GM15510 (cell line): ENCODE data around the gene SMYD3.

ENCODE experiments used
- POLR2A ChIP-seq: IDR thresholded peaks from 3 replicates; pipeline ENCODE4 v1.6.1; 2011; ENCODE audit warnings: borderline replicate concordance; ENCODE audit not compliant: insufficient read length; ENCODE audit errors: extremely low read depth

The SMYD3 gene

GRCh38 chr1:246508897-246509688 is 2.0 kb upstream of the SMYD3 start:
- no peak for TF ChIP-seq POLR2A

DNA sequence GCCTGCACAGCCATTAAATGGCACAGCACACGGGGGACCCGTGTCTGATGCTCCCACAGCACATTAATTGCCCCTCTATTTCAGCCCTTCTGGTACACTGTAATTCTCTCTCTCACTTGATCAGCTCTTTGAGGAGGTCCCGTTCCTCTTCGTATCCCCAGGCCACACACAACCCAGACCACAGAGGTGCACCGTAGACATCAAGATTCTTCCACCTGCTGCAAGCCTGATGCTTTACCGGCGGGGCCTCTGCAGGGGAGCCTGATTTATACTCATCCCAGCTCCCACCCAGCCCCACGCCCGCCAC is 759 bp downstream of the SMYD3 start:
- TF ChIP-seq POLR2A = no peak

DNA sequence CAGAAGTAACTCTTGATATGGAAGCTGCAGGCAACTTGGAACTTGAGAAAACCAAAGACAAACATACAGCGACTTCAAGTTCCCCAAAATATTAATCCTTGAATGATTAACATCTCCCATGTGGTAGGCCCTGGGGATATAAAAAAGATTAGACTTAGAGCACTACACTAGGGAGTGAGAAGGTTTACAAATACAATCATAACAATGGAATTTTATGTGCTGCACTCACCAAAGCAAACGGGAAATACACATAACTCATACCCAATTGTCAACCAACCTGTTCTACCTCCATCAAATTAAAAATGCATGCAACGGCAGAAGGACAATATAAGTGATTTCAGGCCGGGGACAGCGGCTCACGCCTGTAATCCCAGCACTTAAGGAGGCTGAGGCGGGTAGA is 3.7 kb downstream of the SMYD3 start:
- no peak for TF ChIP-seq POLR2A

GRCh38 chr1:246497331-246497915 is 9.7 kb downstream of the SMYD3 start:
- TF ChIP-seq POLR2A = no peak

DNA sequence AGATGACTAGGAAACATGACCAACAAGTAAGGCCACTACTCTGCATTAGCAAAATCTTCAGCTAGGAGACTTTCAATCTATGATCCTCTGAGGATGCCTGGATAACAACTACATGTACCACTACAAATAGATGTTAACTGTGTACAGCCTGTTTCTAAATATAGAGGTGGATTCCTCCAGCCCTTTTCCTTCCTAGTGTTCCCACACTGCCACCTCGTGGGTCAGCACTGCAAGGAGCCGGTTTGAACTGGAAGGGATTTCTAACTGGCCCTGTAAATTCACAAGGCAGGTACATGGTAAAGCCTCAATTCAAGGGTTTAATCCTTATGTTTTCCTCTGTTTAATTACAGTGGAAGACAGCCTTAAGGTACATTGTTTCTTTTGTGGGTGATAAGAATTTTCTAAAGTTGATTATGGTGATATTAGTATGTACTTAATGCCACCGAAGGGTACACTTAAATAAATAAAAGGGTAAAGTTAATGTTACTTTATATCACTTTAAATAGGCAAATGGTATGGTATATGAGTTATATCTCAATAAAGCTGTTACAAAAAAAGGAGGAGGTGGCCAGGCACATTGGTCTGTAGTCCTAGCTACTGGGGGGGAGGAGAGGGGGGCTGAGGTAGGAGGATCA is 14.4 kb downstream of the SMYD3 start:
- no peak for TF ChIP-seq POLR2A

DNA sequence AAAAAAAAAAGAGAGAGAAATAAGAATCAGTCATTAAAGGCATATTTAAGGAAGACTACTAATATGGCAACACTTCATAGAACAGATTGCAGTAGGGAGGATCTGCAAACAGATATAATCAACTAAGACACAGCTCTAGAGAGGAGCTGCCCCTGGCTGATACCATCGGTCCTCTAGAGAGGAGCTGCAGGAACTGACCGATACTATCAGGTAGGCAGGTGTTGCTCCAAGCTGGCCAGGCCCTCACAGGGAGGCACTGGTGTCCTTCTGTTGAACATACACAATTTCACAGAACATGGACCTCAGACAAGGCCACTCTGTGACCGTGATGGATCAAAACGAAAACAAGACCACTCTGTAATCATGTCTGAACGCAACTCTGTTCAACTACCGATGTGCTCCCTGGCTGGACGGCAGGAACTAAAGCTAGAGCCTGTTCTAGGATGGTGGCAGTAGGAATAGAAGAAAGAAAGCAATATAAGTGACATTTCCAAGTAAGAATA is 15.5 kb downstream of the SMYD3 start:
- no peak for TF ChIP-seq POLR2A

DNA sequence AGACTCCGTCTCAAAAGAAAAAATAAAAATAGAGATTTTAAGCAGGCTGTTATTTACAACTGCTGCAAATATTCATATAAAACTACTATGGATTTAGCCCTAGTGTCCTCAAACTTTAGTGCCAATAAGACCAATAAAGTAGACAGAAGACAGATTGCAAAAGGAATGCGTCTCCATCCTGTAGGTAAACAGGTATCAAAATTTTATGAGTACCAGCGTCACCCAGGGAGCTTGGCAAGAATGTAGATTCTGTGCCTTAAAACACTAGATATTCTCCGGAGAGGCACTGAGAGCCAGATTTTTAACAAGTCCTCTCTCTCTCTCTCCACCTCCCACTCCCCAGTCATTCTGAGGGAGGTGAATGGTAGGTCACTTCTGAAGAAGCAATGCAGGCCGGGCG is 18.4 kb downstream of the SMYD3 start:
- TF ChIP-seq POLR2A = no peak

DNA sequence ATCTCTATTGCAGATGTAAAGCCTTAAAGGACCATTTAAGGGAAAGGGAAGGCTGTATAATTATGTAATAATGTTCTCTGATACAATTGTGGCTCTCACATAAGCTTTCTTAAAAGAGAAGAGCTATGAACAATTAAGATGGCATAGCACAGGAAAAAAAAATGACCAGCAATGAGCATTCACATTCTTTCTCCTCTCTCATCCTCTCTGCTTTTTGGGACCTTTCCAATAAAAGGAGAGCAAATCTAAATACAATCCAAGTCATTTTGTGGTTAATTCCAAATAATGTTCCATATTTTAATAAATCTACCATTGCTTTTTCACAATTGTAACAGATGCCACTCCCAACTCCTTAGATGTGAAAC is 23.5 kb downstream of the SMYD3 start:
- TF ChIP-seq POLR2A = no peak

- TF ChIP-seq POLR2A = no peak
Measured at GRCh38 chr1:246482805-246483568, 24.1 kb downstream of the SMYD3 start.

DNA sequence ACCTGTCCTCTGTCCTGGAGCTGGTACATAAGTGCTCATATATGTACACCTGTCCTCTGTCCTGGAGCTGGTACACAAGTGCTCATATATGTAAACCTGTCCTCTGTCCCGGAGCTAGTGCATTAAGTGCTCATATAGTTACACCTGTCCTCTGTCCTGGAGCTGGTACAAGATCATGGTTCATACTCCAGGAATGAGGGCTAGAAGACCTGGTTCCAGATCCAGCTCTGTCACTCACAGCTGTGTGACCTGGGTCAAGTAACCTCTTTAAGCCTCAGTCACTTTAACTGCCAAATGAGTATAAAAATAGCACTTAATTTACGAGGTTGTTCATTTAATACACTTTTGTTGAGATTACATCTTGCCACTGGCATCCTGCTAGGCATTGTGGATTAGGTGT is 28.0 kb downstream of the SMYD3 start:
- TF ChIP-seq POLR2A = no peak

DNA sequence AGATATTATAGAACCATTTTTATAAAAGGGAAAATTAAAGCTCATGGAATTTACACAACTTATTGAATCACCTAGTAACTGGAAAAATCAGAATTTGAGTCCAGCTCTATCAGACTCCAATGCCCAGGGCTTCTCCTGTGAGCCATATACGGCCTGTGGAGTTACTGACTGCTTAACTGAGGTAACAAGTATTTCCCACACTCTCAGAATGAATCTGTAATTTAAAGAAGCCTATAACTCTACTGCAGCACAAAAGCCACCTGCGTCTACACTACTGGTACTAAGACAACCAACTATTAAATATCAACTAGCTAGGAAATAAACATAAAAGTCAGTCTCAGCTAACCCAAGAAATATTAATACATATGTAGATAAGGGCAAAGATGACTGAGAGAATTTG is 29.4 kb downstream of the SMYD3 start:
- no peak for TF ChIP-seq POLR2A

- TF ChIP-seq POLR2A = no peak
Measured at GRCh38 chr1:246476771-246477170, 30.3 kb downstream of the SMYD3 start.

GRCh38 chr1:246471688-246472087 is 35.4 kb downstream of the SMYD3 start:
- TF ChIP-seq POLR2A = no peak

DNA sequence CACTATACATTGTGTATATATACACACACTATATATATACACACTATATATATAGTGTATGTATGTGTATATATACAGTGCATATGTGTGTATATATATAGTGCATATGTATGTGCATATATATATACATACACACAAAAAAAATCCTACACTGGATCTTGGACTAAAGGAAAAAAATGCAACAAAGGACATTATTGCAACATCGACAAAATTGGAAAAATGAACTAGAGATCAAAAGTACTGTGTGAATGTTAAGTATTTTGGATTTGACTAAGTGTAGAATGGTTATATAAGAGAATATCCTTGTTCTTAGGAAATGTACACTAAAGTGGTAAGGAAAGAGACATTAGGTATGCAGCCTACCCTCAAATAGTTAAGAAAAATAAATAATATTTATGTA is 36.5 kb downstream of the SMYD3 start:
- no peak for TF ChIP-seq POLR2A

DNA sequence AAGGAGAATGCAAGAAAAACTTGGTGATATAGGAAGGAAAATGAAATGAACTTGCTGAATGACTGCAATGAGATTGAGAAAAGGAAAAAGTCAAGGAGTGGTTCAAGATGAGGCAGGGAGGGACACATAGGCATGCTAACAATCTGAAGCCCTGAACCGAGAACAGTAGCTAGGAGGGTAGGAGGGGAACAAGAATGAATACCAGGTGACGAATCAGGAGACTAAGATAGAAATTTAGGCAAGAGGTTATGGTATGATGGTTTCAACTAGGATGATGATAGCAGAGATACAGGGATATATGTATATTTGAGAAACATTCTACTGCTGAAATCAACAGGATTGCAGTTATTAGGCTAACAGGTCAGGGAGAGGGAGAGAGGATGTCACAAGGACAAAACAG is 44.1 kb downstream of the SMYD3 start:
- no peak for TF ChIP-seq POLR2A
